GM12891 (cell line): ENCODE results near the gene NFU1.

Experiments used
- DNase-seq: peaks from one replicate; pipeline ENCODE4 v3.0.0; 2011; ENCODE audit warnings: low spot score; ENCODE audit not compliant: insufficient read length
- FAIRE-seq: peaks from 2 replicates; lab custom pipeline; 2011; peaks lifted over from hg19 to GRCh38; lab: Jason Lieb, UNC
- PAX5 ChIP-seq: IDR thresholded peaks from 2 replicates; pipeline ENCODE4 v1.6.1; 2011; ENCODE audit warnings: low read length, moderate library complexity, mild to moderate bottlenecking; ENCODE audit not compliant: insufficient read depth, severe bottlenecking
- POLR2A ChIP-seq: IDR thresholded peaks from 2 replicates; pipeline ENCODE4 v1.6.1; 2011; ENCODE audit warnings: low read depth, low read length, control low read depth
- POLR2AphosphoS5 ChIP-seq: IDR thresholded peaks from 2 replicates; pipeline ENCODE4 v1.6.1; 2011; ENCODE audit warnings: low read depth, low read length, control low read depth
- POU2F2 ChIP-seq: IDR thresholded peaks from 2 replicates; pipeline ENCODE4 v1.6.1; 2011; ENCODE audit warnings: low read depth, mild to moderate bottlenecking, control low read depth, low read length, moderate library complexity
- SPI1 ChIP-seq: IDR thresholded peaks from 2 replicates; pipeline ENCODE4 v1.6.1; 2011; ENCODE audit warnings: low read depth, low read length, control low read depth
- TAF1 ChIP-seq: IDR thresholded peaks from 2 replicates; pipeline ENCODE4 v1.6.1; 2011; ENCODE audit warnings: low read depth, low read length, control low read depth

The NFU1 gene

DNA sequence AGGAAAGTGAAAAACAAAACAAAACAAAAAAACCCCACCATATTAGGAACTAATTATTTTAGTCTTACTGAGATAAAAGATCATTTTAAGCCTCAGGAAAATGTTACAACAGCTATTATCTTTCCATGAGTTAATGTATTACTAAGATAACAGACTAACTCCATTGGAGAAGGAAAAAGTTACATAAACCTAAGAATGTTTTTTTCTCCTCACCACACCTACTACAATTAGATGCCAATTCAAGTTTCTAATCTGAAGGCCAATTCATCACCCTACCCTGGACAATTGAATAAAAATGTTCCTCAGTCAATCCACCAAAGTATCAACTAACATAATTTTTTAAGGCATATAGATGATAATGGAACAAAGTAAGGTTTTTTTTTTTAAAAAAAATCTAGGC lies 40.0 kb downstream of the NFU1 start:
- DNase-seq (no peak), FAIRE-seq (no peak)
- TF ChIP-seq SPI1 (no peak), POLR2AphosphoS5 (no peak), TAF1 (no peak), POLR2A (no peak), PAX5 (no peak), POU2F2 (no peak)

DNA sequence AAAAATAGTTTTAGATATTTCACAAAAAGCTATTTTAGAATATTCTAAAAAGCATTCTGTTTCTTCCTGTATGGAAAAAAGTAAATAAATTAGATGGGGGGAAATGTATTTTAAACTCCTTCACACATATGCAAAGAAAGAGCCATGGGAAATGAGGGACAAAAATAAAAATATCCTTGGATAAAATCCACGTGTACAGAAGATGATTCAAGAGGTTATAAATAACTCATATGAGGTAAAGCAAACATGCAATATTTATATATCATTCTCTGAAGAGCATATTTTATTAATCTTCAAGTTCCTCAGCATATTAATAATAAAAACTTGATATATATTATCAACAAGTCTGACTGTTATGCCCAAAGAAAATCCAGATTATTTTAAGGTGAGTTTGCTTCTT lies 41.4 kb downstream of the NFU1 start:
- no peak for TF ChIP-seq POLR2A
- TF ChIP-seq TAF1: no peak
- TF ChIP-seq POLR2AphosphoS5: no peak
- no peak for TF ChIP-seq PAX5
- TF ChIP-seq POU2F2: no peak
- FAIRE-seq (no peak), DNase-seq (no peak)

DNA sequence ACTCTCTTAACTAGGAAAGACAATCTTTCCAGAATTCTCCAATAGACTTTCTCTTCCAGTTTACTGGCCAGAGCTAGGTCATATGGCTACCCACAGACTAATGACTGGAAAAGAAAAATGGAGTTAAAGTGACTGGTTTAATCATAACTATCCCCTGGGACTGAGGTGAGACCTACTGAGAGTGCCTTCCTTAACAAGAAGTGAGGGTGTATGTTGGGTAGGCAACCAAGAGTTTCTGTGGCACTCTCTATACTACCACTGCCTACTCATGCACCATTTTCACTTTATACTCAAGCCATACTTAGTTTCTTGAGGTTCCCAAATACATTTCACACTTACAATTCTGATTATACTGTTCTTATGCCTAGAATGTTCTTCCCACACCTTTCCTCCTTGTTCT lies 43.3 kb downstream of the NFU1 start:
- TF ChIP-seq PAX5: no peak
- no peak for TF ChIP-seq POLR2A
- no peak for TF ChIP-seq POU2F2
- no peak for TF ChIP-seq TAF1
- no peak for TF ChIP-seq POLR2AphosphoS5
- TF ChIP-seq SPI1: no peak
- FAIRE-seq: no peak
- DNase-seq: no peak

DNA sequence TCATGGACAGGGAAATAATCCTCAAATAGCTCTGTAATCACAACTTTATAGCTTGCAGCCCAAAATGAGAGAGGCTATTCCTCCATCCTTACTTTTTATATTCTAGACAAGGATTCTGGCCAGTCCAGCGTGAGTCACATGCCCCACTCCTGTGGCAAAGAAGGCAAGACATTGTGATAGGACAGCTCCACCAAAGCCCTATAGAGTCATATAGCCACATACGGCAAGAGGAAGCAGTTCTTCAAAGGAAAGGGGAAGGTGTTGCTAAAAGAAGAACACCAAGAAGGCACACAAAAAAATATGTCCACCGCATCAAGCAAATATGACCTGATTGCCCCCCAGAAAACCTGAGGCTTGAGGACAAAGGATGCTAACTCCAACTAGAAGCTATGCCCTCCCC lies 46.8 kb downstream of the NFU1 start:
- DNase-seq (no peak), FAIRE-seq (no peak)
- TF ChIP-seq SPI1 (no peak), POU2F2 (no peak), TAF1 (no peak), PAX5 (no peak), POLR2A (no peak), POLR2AphosphoS5 (no peak)

DNA sequence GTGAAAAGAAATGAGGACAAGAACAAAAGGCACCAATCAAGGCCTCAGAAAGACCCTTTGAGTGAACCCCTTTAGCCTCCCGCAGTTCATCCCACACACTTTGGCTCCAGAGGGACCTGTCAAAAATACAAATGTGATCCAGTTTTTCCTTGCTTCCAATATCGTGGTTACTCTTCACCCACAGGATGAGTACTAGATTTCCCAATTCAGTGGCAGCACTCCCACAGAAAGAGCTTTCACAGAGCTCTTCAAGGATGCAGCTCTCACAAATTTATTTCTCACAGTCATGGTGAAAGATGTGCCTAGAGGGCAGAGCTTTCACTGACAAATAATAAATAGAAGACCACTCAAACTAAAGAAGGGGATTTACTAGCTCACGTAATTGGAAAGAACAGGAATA lies 47.2 kb downstream of the NFU1 start:
- FAIRE-seq (no peak), DNase-seq (no peak)
- TF ChIP-seq POLR2A (no peak), TAF1 (no peak), PAX5 (no peak), POU2F2 (no peak), POLR2AphosphoS5 (no peak), SPI1 (no peak)

DNA sequence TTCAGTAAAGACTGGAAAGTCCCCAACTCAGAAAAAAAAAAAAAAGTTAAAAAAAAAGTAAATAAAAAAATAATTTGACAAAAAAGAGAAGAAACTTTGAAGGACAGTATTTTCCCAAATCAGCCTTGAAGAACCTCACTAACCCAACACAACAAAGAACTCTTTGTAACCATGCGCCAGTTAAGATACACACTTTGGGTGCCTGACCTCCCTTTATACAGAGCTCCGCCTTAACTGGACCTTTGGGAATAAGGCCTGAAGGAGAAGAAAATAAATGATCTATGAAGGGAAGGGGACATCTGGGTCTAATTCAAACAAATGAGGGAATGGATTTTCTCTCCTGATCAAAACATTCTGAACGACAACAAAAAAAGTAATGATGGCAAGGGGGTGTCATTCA lies 48.0 kb downstream of the NFU1 start:
- FAIRE-seq (no peak), DNase-seq (no peak)
- TF ChIP-seq PAX5 (no peak), POLR2AphosphoS5 (no peak), POLR2A (no peak), SPI1 (no peak), TAF1 (no peak), POU2F2 (no peak)

DNA sequence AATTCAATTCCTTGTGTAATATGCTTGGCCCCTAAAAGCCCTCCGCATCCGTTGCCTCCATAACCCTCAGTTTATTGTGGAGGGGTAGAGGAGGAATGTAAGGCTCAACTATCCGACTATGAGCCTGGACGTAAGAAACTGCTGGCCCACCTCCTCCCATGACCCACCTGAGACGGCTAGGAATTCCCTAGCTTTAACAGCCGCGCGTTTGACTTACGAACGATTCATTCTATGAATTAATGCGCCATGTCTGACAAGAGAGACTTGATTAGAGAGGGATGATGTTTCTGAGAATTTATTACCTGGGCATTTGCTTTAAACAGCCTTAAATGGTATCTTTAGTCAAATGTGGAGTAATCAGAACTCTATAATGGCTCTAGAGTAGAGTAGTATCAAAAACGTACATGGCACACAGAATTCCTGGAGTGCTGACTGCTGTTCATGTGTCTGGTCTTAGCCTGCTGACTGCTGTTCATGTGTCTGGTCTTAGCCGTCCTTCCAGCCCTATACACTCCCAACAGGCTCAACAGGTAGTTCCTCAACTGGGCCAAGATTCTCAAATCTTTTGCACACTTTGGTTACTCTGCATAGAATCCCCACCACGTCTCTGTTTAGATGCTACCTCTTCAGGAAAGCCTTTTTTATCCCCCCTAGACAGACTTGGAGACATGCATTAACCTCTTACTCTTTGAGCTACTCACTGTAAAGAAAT lies 49.3 kb downstream of the NFU1 start:
- FAIRE-seq: peak; percentile 38
- DNase-seq: no peak

DNA sequence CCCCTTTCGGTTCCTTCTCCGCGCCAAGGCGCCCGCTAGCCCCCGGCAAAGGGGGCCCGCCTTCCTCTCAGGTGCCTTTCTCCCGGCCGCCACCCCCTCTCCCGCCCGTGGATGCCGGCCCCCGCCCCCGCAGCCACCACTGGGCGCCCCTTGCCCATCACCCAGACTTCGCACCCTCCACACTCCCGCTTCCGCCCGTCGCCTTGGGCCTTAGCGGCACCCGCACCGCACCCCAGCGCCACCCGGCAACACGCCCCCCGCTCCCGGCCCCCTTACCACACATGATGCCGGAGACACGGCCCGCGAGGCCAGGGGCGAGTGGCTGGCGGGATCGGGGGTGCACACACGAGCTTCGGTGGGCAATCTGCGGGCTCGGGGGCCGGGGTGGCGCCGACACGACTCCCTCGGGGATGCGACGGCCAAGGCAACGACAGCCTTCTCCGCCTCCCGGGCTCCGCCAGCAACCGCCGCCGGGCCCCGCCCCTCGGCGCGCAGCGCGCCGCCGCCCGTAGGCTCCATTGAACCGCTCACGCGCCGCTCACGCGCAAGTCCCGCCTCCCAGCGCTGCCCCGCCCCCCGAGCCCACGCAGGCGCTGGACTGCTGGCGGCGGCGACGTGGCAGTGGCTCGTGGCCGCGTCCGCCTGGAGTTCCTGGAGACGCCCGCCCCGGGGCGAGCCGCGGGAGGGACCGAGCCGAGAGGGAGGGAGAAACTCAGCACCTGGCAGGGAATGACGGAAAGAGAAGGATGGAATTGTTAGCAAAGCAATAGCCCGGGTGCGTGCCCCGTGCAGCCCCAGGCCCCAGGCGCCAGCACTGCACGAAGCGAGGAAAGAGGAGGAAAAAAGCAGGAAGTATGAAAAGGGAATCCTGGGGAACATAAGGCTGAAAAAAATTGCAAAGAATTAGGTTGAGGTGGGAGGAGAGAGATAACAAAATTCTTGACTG lies 50.2 kb downstream of the NFU1 start, which contains the start of gene GFPT1:
TSS of gene GFPT1 (minus strand) at position 439 of the 946 bp plus-strand sequence. CDS start at position 283, 156 bp downstream.
- TF ChIP-seq POLR2A: peak; percentile 80
- TF ChIP-seq POU2F2: no peak
- TF ChIP-seq POLR2AphosphoS5: peak; percentile 65
- no peak for TF ChIP-seq SPI1
- TF ChIP-seq PAX5: no peak
- TF ChIP-seq TAF1: peak; percentile 59; the same call in 1 of the 2 replicates
- DNase-seq (peak; percentile 82), FAIRE-seq (peak; percentile 95)

More for the DNA sequence above, 49.3 kb downstream of the NFU1 start:
- TF ChIP-seq PAX5 (no peak), SPI1 (no peak), POLR2A (no peak), POLR2AphosphoS5 (no peak), TAF1 (no peak), POU2F2 (no peak)

DNA sequence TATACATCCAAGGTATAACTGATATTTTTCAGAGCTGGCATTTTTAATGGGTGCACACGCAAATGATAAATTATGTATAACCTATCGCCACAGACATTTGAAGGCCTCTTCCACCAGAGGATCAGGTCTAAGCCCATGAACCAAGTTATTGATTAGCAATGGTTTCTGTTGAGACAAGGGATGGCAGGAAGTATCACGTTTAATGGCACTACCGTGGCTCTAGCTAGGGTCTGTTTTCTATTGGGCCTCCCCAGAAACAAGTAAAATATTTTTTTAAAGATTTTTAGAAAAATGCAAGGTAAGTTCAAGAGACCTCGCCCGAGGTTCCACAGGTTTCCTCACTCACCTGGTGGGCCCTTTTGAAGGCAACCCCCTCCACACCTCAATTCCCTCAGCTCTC lies 50.9 kb downstream of the NFU1 start:
- no peak for DNase-seq
- FAIRE-seq: peak; percentile 23
- TF ChIP-seq PAX5 (no peak), TAF1 (no peak), POLR2A (no peak), POLR2AphosphoS5 (no peak), POU2F2 (no peak), SPI1 (no peak)
